Measurements from ENCODE around the gene MUSTN1.

Gene MUSTN1

DNA sequence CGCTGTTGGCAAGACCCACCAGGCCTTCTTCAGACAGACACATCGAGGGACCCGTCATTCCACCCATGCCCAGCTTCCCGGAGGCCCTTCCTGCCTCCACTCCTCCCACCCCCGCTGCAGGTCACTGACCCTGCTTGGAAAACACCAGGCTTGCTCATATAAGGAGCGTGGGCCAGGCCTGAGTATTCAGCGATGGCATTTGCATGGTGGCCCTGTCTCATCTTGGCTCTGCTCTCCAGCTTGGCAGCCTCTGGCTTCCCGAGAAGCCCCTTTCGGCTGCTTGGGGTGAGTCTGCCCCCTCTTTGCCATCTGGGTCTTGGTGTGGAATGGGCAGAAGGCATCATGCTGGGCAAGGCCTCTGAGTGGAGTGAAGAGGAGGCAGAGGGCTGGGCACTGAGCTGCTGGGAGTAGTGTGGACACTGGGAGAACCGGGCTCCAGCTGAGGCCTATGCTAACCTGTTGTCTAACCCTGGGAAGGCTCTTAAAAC lies 40.2 kb downstream of the MUSTN1 start, which contains the start of gene ITIH3:
Gene ITIH3, plus strand, starts transcription at position 185 of the 488 bp plus-strand sequence. Its CDS starts 8 bp downstream, at position 193.
- no peak within 1 kb of the TSS for H3K4me3 ChIP-seq (ENCODE audit: low read length)
- no peak for TF ChIP-seq ZNF274 (IDR thresholded peaks at IDR 0.05; ENCODE audit: low read depth, low read length)

DNA sequence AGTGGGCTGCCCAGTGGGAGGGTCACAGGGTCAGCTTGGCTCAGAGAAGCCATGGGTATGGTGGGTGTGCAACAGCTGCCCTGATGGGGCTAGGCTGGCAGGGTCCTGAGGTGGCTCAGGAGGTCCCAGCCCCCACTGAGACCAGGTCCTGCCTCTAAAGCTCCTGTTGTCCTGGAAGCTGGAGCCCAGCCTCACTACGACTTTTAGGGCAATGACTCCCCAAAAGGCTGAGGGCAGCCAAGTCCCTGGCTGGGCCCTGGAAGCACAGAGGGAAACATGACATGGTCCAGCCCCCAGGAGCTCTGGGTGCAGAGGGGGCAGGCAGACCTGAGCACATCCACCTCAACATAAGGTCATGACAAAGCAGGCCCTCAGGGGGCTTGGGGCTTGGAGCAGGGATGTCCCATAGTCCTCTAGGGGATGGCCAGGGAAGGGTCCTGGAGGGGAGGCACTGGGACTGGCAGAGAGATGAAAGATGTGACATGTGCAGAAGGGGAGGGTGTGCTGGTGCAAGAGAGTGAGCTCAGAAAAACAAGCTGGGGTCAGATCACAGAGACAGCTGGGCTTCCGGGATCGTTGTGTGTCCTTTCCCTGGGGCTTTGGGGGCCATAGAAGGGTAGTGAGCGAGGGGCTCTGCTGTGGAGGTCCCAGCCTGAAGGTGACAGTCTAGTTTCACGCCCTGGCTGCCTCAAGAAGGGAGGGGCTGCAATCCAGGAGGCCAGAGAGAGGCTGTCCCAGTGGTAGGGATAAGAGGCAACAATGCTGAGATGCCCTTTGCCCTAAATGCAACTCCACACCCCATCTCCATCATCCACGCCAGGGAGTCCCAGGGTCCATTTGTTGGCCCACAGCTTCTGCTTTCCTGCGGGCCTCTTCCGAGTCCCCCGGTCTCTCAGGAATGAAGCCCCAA lies 40.9 kb downstream of the MUSTN1 start:
- H3K4me3 ChIP-seq (ENCODE audit: low read length), result no peak overlapping the region
- TF ChIP-seq ZNF274 (IDR thresholded peaks at IDR 0.05; ENCODE audit: low read depth, low read length), result no peak

DNA sequence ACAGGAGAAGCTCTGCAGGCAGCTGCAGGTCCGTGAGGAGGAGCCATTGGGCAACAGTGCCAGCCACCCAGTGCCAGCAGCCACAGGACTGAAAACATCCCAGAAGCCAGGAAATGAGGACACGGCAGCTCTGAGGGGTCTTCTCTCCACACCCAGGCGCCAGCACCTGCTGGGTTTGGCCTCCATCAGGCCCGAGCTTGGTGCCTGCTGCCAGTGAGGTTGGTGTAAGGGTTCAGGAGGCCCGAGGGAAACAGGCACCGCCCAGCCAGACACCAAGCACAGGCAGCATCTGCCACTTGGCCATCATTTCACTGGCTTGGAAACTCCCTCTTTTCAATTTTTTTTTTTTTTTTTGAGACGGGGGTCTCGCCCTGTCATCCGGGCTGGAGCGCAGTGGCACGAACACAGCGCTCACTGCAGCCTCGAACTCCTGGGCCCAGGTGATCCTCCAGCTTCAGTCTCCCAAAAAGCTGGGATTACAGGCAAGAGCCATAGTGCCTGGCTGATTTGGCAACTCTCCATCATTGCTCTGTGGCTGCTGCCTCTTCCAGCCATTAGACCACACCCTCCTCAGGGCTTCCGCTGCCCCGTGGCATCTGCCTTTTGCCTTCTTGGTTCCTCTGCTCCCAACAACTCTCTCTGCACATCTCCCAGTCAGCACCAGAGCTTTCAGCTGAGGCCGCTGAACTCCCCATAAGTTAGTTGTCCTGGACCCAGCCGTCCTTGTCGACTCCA lies 41.7 kb downstream of the MUSTN1 start:
- no peak overlapping the region for H3K4me3 ChIP-seq (ENCODE audit: low read length)

DNA sequence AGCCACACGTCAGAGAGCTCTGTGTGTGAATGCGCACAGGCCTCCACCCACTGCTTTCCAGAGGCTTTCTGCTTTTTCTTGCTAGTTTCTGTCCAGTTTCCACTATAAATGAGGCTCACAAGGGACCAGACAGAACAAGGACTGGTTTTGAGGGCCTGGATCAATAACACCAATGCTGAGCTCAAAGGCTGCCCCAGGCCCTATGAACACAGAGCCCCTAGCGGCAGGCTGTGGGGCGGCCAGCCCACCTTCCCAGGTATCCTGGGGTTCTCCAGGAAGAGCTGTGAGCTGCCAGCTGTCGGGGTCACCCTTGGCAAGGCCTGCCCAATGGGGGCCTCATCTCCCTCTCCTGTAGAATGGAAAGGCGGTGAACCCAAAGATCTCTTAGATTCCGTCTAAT lies 42.4 kb downstream of the MUSTN1 start:
- no peak overlapping the region for H3K4me3 ChIP-seq (ENCODE audit: low read length)
- no peak for TF ChIP-seq ZNF274 (IDR thresholded peaks at IDR 0.05; ENCODE audit: low read depth, low read length)

More for the DNA sequence above, 41.7 kb downstream of the MUSTN1 start:
- TF ChIP-seq ZNF274 (IDR thresholded peaks at IDR 0.05; ENCODE audit: low read depth, low read length), result no peak

DNA sequence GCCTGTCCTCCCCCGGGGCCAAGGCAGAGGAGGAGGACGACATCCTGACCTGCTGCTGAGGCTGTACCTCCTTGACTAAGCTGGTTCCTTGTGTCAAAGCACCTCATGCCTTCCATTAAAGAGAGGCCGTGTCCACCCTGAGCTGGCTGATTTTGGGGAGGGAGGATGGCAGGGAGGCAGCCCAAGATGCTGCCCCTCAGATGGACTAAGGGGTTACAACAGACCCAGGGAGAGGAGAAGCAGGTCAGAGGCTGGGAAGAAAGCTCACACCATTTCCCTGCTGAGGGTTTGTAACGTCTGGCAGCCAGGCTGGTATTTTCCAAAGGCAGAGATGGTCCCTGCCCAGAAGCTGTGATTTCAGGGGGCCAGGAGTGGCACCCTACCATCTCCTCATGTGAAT lies 42.9 kb downstream of the MUSTN1 start:
- H3K4me3 ChIP-seq (ENCODE audit: low read length), result no peak overlapping the region
- no peak for TF ChIP-seq ZNF274 (IDR thresholded peaks at IDR 0.05; ENCODE audit: low read depth, low read length)

DNA sequence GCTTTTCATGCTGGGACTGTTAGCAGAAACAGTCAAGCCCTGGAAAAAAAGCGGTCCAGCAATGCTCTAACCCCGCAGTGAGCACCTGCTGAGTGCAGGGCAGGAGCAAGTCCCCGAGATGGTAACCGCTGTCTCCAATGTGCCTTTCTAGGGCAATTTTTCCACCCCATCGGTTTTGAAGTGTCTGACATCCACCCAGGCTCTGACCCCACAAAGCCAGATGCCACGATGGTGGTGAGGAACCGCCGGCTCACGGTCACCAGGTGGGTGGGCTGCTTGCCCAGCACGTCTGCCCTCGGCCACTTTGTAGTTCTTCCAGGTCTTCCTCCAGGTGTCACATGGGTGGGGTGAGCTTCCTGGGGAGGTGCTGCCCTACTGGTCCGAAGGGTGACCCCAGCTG lies 43.5 kb downstream of the MUSTN1 start:
- no peak for TF ChIP-seq ZNF274 (IDR thresholded peaks at IDR 0.05; ENCODE audit: low read depth, low read length)
- no peak overlapping the region for H3K4me3 ChIP-seq (ENCODE audit: low read length)

DNA sequence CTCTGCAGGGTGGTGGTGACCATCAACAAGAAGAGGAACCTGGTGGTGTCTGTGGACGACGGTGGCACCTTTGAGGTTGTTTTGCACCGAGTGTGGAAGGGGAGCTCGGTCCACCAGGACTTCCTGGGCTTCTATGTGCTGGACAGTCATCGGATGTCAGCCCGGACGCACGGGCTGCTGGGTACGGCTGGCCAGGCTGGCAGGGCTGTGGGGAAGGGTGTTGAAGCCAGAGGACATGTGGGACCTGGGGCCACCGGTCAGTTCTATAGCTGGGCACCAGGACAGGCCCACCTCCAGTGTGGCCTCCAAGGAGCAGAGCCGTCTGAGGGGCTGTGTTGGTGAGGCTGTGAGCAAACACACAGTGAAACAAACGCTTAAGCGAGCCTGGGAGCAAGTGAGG lies 44.1 kb downstream of the MUSTN1 start:
- H3K4me3 ChIP-seq (ENCODE audit: low read length), result no peak overlapping the region
- TF ChIP-seq ZNF274 (IDR thresholded peaks at IDR 0.05; ENCODE audit: low read depth, low read length), result no peak

DNA sequence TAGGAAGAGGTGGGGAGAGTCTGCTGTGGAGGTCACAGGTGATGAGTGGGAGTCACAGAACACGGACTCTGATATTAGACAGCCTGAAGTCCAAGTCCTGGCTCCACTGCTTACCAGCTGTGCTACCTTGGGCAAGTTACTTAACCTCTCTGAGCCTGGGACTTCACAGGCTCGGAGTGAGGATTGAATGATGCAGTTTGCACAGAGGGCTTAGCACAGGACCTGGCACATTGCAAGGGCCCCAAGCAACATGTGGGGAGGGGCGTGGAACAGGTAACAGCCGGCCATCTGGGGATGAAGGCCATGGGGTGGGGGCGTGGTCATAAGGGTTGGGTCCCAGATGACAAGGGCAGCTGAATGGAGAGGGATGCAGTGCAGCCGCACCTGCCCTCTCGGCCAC lies 44.5 kb downstream of the MUSTN1 start:
- no peak for TF ChIP-seq ZNF274 (IDR thresholded peaks at IDR 0.05; ENCODE audit: low read depth, low read length)
- H3K4me3 ChIP-seq (ENCODE audit: low read length), result no peak overlapping the region

DNA sequence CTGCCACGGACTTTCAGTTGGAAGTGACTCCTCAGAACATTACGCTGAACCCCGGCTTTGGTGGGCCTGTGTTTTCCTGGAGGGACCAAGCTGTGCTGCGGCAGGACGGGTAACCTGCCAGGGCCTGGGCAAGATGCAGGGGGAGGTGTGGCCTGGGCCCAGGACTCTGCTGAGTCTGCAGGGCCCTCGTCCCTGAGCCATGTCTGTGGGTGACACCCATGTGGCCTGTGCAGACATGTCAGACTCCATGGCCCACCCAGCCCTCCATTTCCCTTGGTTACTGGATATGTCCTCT lies 45.1 kb downstream of the MUSTN1 start:
- H3K4me3 ChIP-seq (ENCODE audit: low read length), result no peak overlapping the region
- TF ChIP-seq ZNF274 (IDR thresholded peaks at IDR 0.05; ENCODE audit: low read depth, low read length), result no peak

DNA sequence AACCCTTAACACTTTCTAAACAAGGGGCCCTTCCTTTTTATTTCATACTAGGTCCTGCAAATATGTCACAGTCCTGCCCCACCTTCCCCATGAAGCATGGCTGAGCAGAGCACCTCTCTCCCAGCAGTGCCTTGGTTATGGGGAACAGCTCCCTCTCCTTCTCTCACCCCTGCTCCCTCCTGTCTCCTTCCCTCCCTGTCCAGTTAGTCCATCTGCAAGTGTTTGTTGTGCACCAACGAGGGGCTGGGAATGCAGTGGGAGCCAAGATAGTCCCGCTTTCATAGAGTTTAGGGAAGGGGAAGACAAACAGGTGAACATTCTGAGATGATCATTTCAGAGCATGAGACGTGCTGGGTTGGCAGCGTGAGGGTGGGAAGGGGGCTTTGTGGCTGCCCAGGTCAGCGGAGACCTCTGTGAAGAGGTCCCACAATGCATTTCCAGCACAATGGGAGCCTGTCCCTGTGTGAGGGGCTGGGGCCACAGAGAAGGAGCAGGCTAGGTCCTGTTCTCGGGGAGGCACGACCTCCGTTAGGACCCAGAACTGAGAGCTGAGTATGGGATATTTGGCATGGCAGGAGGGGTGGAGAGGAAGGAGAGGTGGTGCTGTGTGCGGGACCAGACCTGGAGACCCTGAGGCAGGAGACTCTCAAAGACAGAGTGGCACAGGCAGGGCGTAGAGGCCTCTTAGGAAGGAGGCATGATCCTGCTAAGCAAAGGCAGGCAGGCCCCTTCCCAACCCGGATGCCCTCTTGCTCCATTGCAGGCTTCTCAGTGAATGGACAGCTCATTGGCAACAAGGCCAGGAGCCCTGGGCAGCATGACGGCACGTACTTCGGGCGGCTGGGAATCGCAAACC lies 45.7 kb downstream of the MUSTN1 start:
- TF ChIP-seq ZNF274 (IDR thresholded peaks at IDR 0.05; ENCODE audit: low read depth, low read length), result no peak

DNA sequence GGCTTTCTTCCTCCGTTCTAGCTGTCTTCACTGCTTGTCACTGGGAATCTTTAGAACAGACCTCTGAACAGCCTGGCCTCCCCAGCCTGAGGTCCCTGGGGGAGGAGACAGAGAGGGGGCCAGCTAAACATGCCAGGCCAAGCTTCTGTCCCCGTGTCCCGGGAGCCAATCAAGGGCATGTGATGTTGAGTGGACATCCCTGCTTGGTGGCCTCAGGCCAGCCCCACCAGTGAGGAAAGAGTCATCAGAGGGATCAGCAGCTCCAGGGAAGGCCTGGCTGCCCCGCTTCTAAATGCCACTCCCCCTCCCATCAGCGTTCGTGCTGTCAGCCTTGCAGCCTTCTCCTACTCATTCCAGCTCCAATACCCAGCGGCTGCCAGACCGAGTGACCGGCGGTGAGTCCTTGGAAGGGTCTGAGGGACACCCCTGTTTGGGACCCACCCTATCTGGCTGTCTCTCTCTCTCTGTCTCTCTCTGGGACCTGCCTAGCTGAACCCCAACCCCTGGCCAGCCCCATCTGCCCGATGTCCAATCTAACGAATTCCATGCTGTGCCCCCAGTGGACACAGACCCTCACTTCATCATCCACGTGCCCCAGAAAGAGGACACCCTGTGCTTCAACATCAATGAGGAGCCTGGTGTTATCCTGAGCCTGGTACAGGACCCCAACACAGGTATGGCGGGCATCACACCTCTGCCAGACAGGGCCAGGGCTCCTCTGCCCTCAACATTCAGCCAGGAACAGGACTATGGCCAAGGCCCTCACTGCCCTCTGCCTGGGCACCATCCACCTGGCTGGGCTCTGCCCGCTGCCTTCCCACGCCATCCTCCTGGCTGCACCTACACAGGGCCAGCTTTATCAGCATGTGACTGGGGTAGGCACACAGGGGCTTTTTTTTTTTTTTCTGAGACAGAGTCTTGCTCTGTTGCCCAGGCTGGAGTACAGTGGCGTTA lies 46.9 kb downstream of the MUSTN1 start:
- no peak for TF ChIP-seq ZNF274 (IDR thresholded peaks at IDR 0.05; ENCODE audit: low read depth, low read length)
- H3K4me3 ChIP-seq (ENCODE audit: low read length), result no peak overlapping the region

More for the DNA sequence above, 45.7 kb downstream of the MUSTN1 start:
- H3K4me3 ChIP-seq (ENCODE audit: low read length), result no peak overlapping the region

DNA sequence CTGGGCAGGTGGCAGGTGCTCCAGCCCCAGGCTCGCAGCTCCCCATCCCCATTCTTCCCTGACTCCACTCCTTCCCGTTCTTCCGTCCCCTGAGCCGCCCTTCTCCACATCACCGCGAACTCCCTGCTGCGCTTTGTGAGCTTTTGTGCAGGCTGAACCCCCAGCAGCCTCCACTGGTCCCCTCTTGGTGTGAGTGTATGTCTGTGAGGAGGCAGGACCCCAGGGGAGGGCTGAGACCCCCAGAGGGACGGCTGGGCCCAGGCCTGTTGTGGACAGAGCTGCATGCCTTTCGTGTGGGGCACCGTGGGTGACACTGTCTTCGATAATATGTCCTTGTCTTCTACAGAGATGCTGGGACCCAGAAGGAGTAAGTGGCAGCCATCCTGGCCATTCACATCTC lies 47.6 kb downstream of the MUSTN1 start:
- H3K4me3 ChIP-seq (ENCODE audit: low read length), result no peak overlapping the region
- no peak for TF ChIP-seq ZNF274 (IDR thresholded peaks at IDR 0.05; ENCODE audit: low read depth, low read length)
